Measurements from ENCODE around the gene KCNK18. TPM values are rescaled to one million over a fixed set of nuclear protein-coding genes. Genes with fewer than 3 reads are reported as not detected.

Gene KCNK18
- total RNA-seq, 1 experiment from 2014 or later: not detected

DNA sequence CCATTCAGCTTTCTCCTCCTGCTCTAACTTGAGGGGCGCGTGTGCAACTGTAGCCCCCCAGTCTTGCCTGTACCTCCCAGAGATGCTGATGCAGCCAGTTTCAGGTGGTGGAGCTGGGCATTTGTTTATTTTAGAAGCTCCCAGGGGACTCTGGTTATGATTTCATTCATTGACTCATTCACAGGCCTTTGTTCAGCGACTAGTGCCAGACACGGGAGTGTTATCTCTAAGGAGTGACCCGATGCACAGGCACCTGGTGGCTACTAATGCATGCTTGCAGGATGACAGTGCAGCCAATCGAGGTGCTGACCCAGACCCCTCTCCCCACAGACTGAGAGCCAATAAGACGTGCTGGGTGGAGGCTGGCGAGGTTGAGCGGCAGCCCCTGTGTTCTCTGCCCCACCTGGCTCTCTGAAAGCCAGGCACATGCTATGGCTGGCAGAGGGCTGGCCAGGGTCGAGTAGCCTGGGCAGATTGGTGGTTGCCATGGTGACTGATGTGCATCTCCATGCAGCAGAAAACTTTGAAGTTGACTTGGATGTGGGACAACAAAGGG lies 23.9 kb downstream of the KCNK18 start:
- CTCF ChIA-PET: interaction anchor here (0.6 kb wide), 1 partner anchor 98 kb away, joined by 4 read pairs; no protein-coding TSS in a partner anchor
- no peak for TF ChIP-seq POLR2AphosphoS5 (IDR thresholded peaks at IDR 0.05; ENCODE audit: low read depth, low read length)
- TF ChIP-seq SIN3A (IDR thresholded peaks at IDR 0.05; ENCODE audit: borderline replicate concordance, insufficient read depth, low read depth, low read length): no peak
- TF ChIP-seq TCF7L2 (IDR thresholded peaks at IDR 0.05; ENCODE audit: low read depth, low read length): no peak
- TF ChIP-seq CTCF (IDR thresholded peaks at IDR 0.05): no peak
- no peak for TF ChIP-seq REST (IDR thresholded peaks at IDR 0.05; ENCODE audit: insufficient read depth in 1 of 2, low read depth in 2 of 2, low read length in 1 of 2)
- POLR2A ChIA-PET: no interaction called here
- intact Hi-C loops (cut with micrococcal nuclease; ENCODE audit: unreplicated experiment): no loop called here
- Histone ChIP-seq H3K9me3 (ENCODE audit: control insufficient read depth, insufficient read depth, low read depth, low read length) (no peaks in the 10 kb centered on the region), H3K27me3 (ENCODE audit: control insufficient read depth, insufficient read depth, low read length) (peaks cover 10% of the 10 kb centered on the region; the same call in 1 of the 2 replicates), H3K27ac (ENCODE audit: low read length) (no peak overlapping the region), H3K4me3 (ENCODE audit: low read depth in 2 of 2, low read length in 2 of 2) (no peak overlapping the region), H3K4me1 (ENCODE audit: control insufficient read depth, insufficient read depth, low read length) (peaks cover 8% of the 10 kb centered on the region), H3K36me3 (ENCODE audit: control insufficient read depth, insufficient read depth, low read length) (no peaks in the 10 kb centered on the region)
- in situ Hi-C loops (cut with HindIII; ENCODE audit: low pct_unique_long_range_greater_than_20kb, low sequenced_read_pairs): no loop called here
- no TSS peak for BruUV-seq (replicated peaks)
- no peak for ATAC-seq
- DNase-seq (ENCODE audit: low read depth, low spot score): no peak

GRCh38 chr10:117222552-117222951 lies 25.3 kb downstream of the KCNK18 start:
- in situ Hi-C loops (cut with HindIII; ENCODE audit: low pct_unique_long_range_greater_than_20kb, low sequenced_read_pairs) (no loop called here), intact Hi-C loops (cut with micrococcal nuclease; ENCODE audit: unreplicated experiment) (no loop called here)
- Histone ChIP-seq H3K4me3 (ENCODE audit: low read depth in 2 of 2, low read length in 2 of 2) (no peak overlapping the region), H3K9me3 (ENCODE audit: control insufficient read depth, insufficient read depth, low read depth, low read length) (no peaks in the 10 kb centered on the region), H3K4me1 (ENCODE audit: control insufficient read depth, insufficient read depth, low read length) (no peaks in the 10 kb centered on the region), H3K36me3 (ENCODE audit: control insufficient read depth, insufficient read depth, low read length) (no peaks in the 10 kb centered on the region), H3K27me3 (ENCODE audit: control insufficient read depth, insufficient read depth, low read length) (peaks cover 19% of the 10 kb centered on the region), H3K27ac (ENCODE audit: low read length) (no peak overlapping the region)
- DNase-seq (ENCODE audit: low read depth, low spot score) (no peak), ATAC-seq (no peak)
- CTCF ChIA-PET: no interaction called here
- POLR2A ChIA-PET: no interaction called here
- no peak for TF ChIP-seq CTCF (IDR thresholded peaks at IDR 0.05)
- TF ChIP-seq TCF7L2 (IDR thresholded peaks at IDR 0.05; ENCODE audit: low read depth, low read length): no peak
- TF ChIP-seq POLR2AphosphoS5 (IDR thresholded peaks at IDR 0.05; ENCODE audit: low read depth, low read length): no peak
- no peak for TF ChIP-seq REST (IDR thresholded peaks at IDR 0.05; ENCODE audit: insufficient read depth in 1 of 2, low read depth in 2 of 2, low read length in 1 of 2)
- TF ChIP-seq SIN3A (IDR thresholded peaks at IDR 0.05; ENCODE audit: borderline replicate concordance, insufficient read depth, low read depth, low read length): no peak
- BruUV-seq (replicated peaks): no TSS peak

Measured in Panc1 (cell line).